GM12878 (cell line): ENCODE results near the gene CEP120. TPM values are rescaled to one million over a fixed set of nuclear protein-coding genes. Genes with fewer than 3 reads are reported as not detected.

Experiments used
- ASH2L ChIP-seq: fragments of 300-600, 200-600 bp; sonication (generic); IDR thresholded peaks from 2 replicates; pipeline ENCODE4 v1.6.1; 2017; ENCODE audit warnings: low read depth, mild to moderate bottlenecking, borderline replicate concordance
- ATF2 ChIP-seq: IDR thresholded peaks from 2 replicates; pipeline ENCODE4 v1.6.1; 2012; ENCODE audit warnings: low read length, inconsistent platforms
- ATF7 ChIP-seq: fragments of 450-650 bp; IDR thresholded peaks from 2 replicates; pipeline ENCODE4 v1.6.1; 2016; ENCODE audit warnings: low read depth, mild to moderate bottlenecking
- CEBPZ ChIP-seq: fragments of 150-350 bp; IDR thresholded peaks from 2 replicates; pipeline ENCODE4 v1.6.1; 2016; ENCODE audit warnings: low read depth, low read length
- CTCF ChIP-seq, 3 experiments: IDR thresholded peaks in 2 of 3; conservative IDR thresholded peaks in 1 of 3; 2 replicates each; pipeline ENCODE4 v1.5.1; 2011; ENCODE audit warnings: low read depth in 3 of 3, low read length in 3 of 3, mild to moderate bottlenecking in 3 of 3, control low read depth in 2 of 3, moderate library complexity in 2 of 3, inconsistent platforms in 1 of 3, mixed read lengths in 1 of 3; ENCODE audit not compliant: control insufficient read depth in 2 of 3, insufficient read depth in 1 of 3; ENCODE audit errors: extremely low read depth in 1 of 3
- ELK1 ChIP-seq: IDR thresholded peaks from 2 replicates; pipeline ENCODE4 v1.6.1; 2012; ENCODE audit warnings: low read depth, low read length, improper control_type of control experiment
- FOS ChIP-seq: IDR thresholded peaks from 3 replicates; pipeline ENCODE4 v1.6.1; 2011; ENCODE audit warnings: borderline replicate concordance; ENCODE audit not compliant: insufficient read length; ENCODE audit errors: extremely low read depth
- HCFC1 ChIP-seq: fragments of 150-350 bp; IDR thresholded peaks from 2 replicates; pipeline ENCODE4 v1.6.1; 2014; ENCODE audit warnings: low read length
- IRF3 ChIP-seq: fragments of 450-650 bp; IDR thresholded peaks from 2 replicates; pipeline ENCODE4 v1.6.1; 2014; ENCODE audit warnings: mild to moderate bottlenecking
- IRF4 ChIP-seq: IDR thresholded peaks from 2 replicates; pipeline ENCODE4 v1.6.1; 2011; ENCODE audit warnings: low read depth, low read length
- LARP7 ChIP-seq: fragments of 450-650 bp; IDR thresholded peaks from 2 replicates; pipeline ENCODE4 v1.6.1; 2017; ENCODE audit warnings: mild to moderate bottlenecking
- NFIC ChIP-seq: IDR thresholded peaks from 2 replicates; pipeline ENCODE4 v1.6.1; 2012; ENCODE audit warnings: low read depth, mild to moderate bottlenecking, inconsistent platforms, low read length, moderate library complexity
- NFYB ChIP-seq: IDR thresholded peaks from 2 replicates; pipeline ENCODE4 v1.6.1; 2011; ENCODE audit warnings: low read depth, mild to moderate bottlenecking, low read length, improper control_type of control experiment, moderate library complexity; ENCODE audit not compliant: insufficient read depth
- NR2C1 ChIP-seq: fragments of 450-650 bp; IDR thresholded peaks from 2 replicates; pipeline ENCODE4 v1.6.1; 2017; ENCODE audit warnings: antibody characterized with exemption, mild to moderate bottlenecking, moderate library complexity
- NRF1 ChIP-seq: conservative IDR thresholded peaks from 2 replicates; pipeline ENCODE4 v1.6.1; 2011; ENCODE audit warnings: mild to moderate bottlenecking, low read depth, low read length, improper control_type of control experiment
- POLR2AphosphoS2 ChIP-seq: IDR thresholded peaks from 2 replicates; pipeline ENCODE4 v1.6.1; 2011; ENCODE audit warnings: low read depth, mild to moderate bottlenecking, low read length, improper control_type of control experiment, moderate library complexity
- RFX5 ChIP-seq: IDR thresholded peaks from 2 replicates; pipeline ENCODE4 v1.6.1; 2011; ENCODE audit warnings: low read depth, low read length, improper control_type of control experiment
- STAT1 ChIP-seq: fragments of 450-650 bp; conservative IDR thresholded peaks from 2 replicates; pipeline ENCODE4 v1.6.1; 2014; ENCODE audit warnings: antibody characterized with exemption, mild to moderate bottlenecking
- SUPT20H ChIP-seq: IDR thresholded peaks from 2 replicates; pipeline ENCODE4 v1.6.1; 2011; ENCODE audit warnings: low read depth, mild to moderate bottlenecking, low read length, moderate library complexity, borderline replicate concordance; ENCODE audit not compliant: control insufficient read depth
- TCF12 ChIP-seq: IDR thresholded peaks from 2 replicates; pipeline ENCODE4 v1.6.1; 2011; ENCODE audit warnings: low read depth, mild to moderate bottlenecking, low read length
- ZNF274 ChIP-seq: IDR thresholded peaks from one replicate; pipeline ENCODE4 v1.8.0; 2011; ENCODE audit not compliant: insufficient read length, insufficient read depth
- polyA plus RNA-seq, 11 experiments: library from polyadenylated mRNA; depleted of rRNA in 4 of 11; unstranded in 6 of 11; stranded (reverse) in 5 of 11; fragments of >200 nt; fragmentation: Nextera tagmentation in 4 of 11; fragmentation: Illumina TruSeq in 1 of 11; extraction: Ambion mirVana in 4 of 11; extraction: Trizol in 1 of 11; gene quantifications; 1 replicate in 1 of 11; 2 replicates in 10 of 11; pipeline versions ENCODE4 v1.2.1 to v1.2.3, GENCODE V29; 2011 to 2016; ENCODE audit warnings: inconsistent platforms in 2 of 11, missing spikeins in 2 of 11, low read depth in 1 of 11
- total RNA-seq, 4 experiments: library from RNA; depleted of rRNA in 3 of 4; stranded (reverse); fragments of >200 nt in 3 of 4; fragmentation: Illumina TruSeq in 1 of 4; extraction: Trizol in 1 of 4; gene quantifications; 2 replicates each; pipeline versions ENCODE4 v1.2.1 to v1.2.3, GENCODE V29; 2013 to 2021

CEP120 gene
- total and polyA plus RNA-seq, 10 of the 15 experiments (the other 5 are each of a cell fraction or from before 2014, with no cell fraction given), result 4.1 to 23.0 (median 13.1) TPM

GRCh38 chr5:123448017-123448617 is 24.9 kb upstream of the CEP120 start (continued):
- no peak for TF ChIP-seq ZNF274
- no peak for TF ChIP-seq ASH2L
- peak; percentile 90 for TF ChIP-seq ATF2
- no peak for TF ChIP-seq LARP7
- no peak for TF ChIP-seq ELK1
- no peak for TF ChIP-seq IRF3
- TF ChIP-seq NFYB, result no peak
- 0 out of 2 replicates have a peak, but pooled peaks have one; percentile 16 for TF ChIP-seq TCF12
- TF ChIP-seq IRF4, result peak; percentile 77; the same call in 1 of the 2 replicates
- TF ChIP-seq ATF7, result peak; percentile 79
- TF ChIP-seq HCFC1, result no peak
- no peak for TF ChIP-seq STAT1
- TF ChIP-seq CTCF (IDR thresholded peaks at IDR 0.05 in 2 of 3, conservative IDR thresholded peaks at IDR 0.05 in 1 of 3; ENCODE audit: control insufficient read depth in 2 of 3, extremely low read depth in 1 of 3, insufficient read depth in 1 of 3, low read depth in 3 of 3, low read length in 3 of 3), result no peak
- peak; percentile 98 for TF ChIP-seq NFIC
- TF ChIP-seq POLR2AphosphoS2, result no peak
- no peak for TF ChIP-seq CEBPZ
- no peak for TF ChIP-seq NRF1
- TF ChIP-seq NR2C1, result no peak
- TF ChIP-seq FOS, result no peak
- TF ChIP-seq SUPT20H, result no peak
- no peak for TF ChIP-seq RFX5
